GM19238 (cell line): ENCODE measurements around the gene PPP1R8.
"Not testable (repeated sequence)": the region's sequence is repeated elsewhere in the genome, so short reads cannot be mapped to it uniquely, and the experiment has no call there.

Experiments
- DNase-seq: peaks from one replicate; pipeline ENCODE4 v3.0.0; 2011; ENCODE audit warnings: low spot score; ENCODE audit not compliant: insufficient read length

PPP1R8 gene

GRCh38 chr1:27830621-27831440 lies at the start of gene PPP1R8:
TSS of gene PPP1R8 (plus strand) at chr1:27830782. CDS start at chr1:27830836, 54 bp downstream.
- DNase-seq: peak; percentile 64

DNA sequence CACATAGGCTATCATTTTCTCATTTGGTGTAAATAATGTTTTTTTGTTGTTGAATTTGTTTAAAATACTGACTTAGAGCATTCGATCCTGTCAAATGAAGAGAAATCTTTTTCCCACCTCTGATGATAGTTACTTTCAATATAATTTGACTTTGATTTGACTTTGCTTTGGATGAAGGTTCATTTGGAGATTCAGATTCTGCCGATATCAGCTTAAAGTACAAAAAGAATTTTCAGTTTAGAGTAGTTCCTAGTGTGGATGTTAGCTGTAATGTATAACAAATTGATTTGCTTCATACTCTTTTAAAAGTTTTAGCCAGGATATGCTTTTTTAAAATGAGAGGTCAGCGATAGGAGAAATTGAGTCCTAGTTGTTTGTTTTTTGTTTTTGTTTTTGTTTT lies 47.6 kb upstream of the PPP1R8 start:
- DNase-seq: no peak

GRCh38 chr1:27784700-27785099 lies 45.9 kb upstream of the PPP1R8 start:
- DNase-seq: no peak

- no peak for DNase-seq
These were observed 44.7 kb upstream of the PPP1R8 start for GRCh38 chr1:27785781-27786455.

- no peak for DNase-seq
These were observed 42.7 kb upstream of the PPP1R8 start for GRCh38 chr1:27787895-27788294.

GRCh38 chr1:27789540-27790041 lies 41.0 kb upstream of the PPP1R8 start:
- DNase-seq: no peak

- not testable (repeated sequence) for DNase-seq
These were observed 40.3 kb upstream of the PPP1R8 start for GRCh38 chr1:27790270-27790669.

DNA sequence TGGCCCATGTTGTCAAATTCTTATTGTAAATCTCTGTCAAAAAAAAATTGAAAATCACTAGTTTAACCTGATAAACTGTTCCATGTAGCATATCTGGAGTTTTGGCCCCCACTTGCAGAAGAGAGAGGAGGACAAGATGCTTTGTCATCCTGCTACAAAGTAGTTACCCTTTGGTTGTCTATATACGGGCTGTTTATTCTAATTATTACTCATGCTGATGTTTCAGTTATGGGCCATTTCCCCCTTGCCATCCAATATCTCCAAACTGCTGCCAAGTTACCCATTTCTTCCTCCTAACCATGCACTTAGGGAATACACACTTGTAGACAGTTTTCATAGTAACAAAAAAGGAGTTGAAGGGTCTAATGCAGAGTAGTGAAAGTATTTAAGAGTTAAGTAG lies 35.0 kb upstream of the PPP1R8 start:
- no peak for DNase-seq

DNA sequence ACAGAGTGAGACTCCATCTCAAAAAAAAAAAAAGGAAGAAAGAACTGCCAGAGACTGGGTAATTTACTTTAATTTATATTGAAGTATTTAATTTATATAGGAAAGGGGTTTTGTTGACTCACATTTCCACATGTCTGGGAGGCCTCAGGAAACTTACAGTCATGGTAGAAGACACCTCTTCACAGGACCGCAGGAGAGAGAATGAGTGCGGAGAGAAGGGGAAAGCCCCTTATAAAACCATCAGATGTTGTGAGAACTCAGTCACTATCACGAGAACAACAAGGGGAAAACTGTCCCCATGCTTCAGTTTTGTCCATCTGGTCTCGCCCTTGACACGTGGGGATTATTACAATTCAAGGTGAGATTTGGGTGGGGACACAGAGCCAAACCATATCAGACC lies 25.8 kb upstream of the PPP1R8 start:
- no peak for DNase-seq

- DNase-seq: no peak
These were observed 23.8 kb upstream of the PPP1R8 start for GRCh38 chr1:27806758-27807157.

DNA sequence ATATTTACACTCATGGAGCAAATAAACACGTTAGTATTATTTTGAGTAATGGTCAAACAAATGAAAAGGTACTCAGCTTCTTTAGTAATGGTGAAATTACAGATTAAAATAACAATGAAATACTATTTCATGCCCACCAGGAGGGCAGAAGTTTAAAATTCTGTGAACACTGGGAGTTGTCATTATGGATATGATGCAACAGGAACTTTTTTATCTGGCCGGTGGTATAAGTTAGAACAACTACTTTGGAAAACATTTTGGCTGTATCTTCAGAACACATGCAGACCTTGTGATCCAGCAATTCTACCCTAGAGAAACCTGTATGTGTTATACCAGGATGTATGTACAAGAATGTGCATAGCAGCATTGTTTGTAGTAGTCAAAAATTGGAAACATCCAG lies 23.2 kb upstream of the PPP1R8 start:
- DNase-seq: no peak

- not testable (repeated sequence) for DNase-seq
These were observed 22.5 kb upstream of the PPP1R8 start for GRCh38 chr1:27808131-27808530.

- no peak for DNase-seq
These were observed 20.7 kb upstream of the PPP1R8 start for GRCh38 chr1:27809883-27810282.

GRCh38 chr1:27811741-27812500 lies 18.7 kb upstream of the PPP1R8 start:
- no peak for DNase-seq

GRCh38 chr1:27816921-27817630 lies 13.5 kb upstream of the PPP1R8 start:
- no peak for DNase-seq

DNA sequence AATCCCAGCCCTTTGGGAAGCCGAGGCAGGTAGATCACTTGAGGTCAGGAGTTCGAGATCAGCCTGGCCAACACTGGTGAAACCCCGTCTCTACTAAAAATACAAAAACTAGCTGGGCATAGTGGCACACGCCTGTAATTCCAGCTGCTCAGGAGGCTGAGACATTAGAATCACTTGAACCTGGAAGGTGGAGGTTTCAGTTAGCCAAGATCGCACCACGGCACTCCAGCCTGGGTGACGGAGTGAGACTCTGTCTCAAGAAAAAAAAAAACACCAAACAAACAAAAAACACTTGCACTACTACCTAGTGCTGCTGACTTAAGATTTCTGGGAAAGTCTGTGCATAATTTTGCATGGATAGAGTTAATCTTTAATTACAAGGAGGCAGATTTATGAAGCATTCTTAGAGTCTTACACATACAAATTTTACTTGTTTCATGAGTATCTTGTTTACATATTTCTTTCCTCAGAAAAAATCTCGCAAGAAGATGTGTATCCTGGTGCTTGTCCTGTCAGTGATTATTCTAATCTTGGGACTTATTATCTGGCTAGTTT lies 8.7 kb upstream of the PPP1R8 start:
- DNase-seq: no peak

DNA sequence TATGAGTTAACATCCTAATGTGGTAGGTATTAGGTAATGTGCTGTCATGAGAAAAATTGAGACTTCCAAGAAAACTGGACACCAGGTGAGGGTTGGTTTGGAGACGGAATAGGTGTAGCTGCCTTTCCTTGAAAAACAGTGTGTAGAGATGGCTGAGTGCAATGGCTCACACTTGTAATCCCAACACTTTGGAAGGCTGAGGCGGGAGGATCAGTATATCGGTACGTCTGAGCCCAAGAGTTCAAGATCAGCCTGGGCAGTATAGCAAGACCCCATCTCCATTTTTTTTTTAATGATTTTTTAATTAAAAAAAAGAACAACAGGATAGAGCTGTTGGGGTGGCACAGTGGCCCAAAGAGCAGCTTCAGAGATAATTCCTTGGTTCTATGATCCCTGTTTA lies 6.8 kb upstream of the PPP1R8 start:
- no peak for DNase-seq

GRCh38 chr1:27824411-27824810 lies 6.2 kb upstream of the PPP1R8 start:
- no peak for DNase-seq

- DNase-seq: not testable (repeated sequence)
These were observed 1.1 kb upstream of the PPP1R8 start for GRCh38 chr1:27829339-27829960.
